OCI-LY1 (cell line): ENCODE measurements around the gene TACR1.

Experiments
- CTCF ChIP-seq: fragments of 200-600 bp; sonication (generic), shearing (Covaris generic); IDR thresholded peaks from 2 replicates; pipeline ENCODE4 v1.5.1; 2017; ENCODE audit warnings: mild to moderate bottlenecking, antibody characterized with exemption, low read length, moderate library complexity, mixed read lengths
- EZH2 ChIP-seq: fragments of 200-600 bp; sonication (generic), shearing (Covaris generic); IDR thresholded peaks from 2 replicates; pipeline ENCODE4 v1.8.0; 2017; ENCODE audit warnings: borderline replicate concordance, mixed run types, mild to moderate bottlenecking, antibody characterized with exemption, low read length, moderate library complexity, mixed read lengths

DNA sequence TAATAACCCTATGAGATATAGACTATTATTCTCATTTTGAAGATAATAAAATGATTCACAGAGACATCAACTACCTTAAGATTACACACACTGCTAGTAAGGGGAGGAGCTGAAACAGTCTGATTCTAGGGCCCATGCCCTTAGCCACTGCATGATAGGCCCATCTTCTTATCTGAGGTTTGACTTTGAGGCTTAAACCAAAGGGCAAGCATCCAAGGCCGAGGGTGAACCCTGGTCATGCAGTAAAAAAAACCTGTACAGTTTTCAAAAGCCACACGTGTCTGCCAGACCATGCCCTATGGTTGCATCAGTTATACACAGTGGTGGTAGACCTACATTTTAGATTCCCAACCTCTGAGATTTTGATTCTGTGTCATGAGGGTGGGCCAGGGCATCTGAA lies 196.0 kb downstream of the TACR1 start:
- TF ChIP-seq CTCF: no peak
- TF ChIP-seq EZH2: no peak
